ENCODE results near the gene TRIM15.

GRCh38 chr6:30131947-30132497 is 31.3 kb upstream of the TRIM15 start:
- TF ChIP-seq CTCF (IDR thresholded peaks at IDR 0.05; ENCODE audit: low read depth, low read length) (no peak), POLR2A (IDR thresholded peaks at IDR 0.05; ENCODE audit: extremely low read depth, insufficient read length) (no peak), MAX (IDR thresholded peaks at IDR 0.05; ENCODE audit: low read depth, low read length) (no peak), MYC (IDR thresholded peaks at IDR 0.05; ENCODE audit: low read depth, low read length) (no peak)

All from NB4 (cell line).